HG03520 (cell line): ENCODE results near the gene TMEM80.
"Not testable (repeated sequence)": the region's sequence is repeated elsewhere in the genome, so short reads cannot be mapped to it uniquely, and the experiment has no call there.

ENCODE experiments used
- ATAC-seq: cut with Tn5 transposase; IDR thresholded peaks from one replicate; pipeline ENCODE4 v1.9.1; 2021; ENCODE audit warnings: mild to moderate bottlenecking, moderate library complexity; ENCODE audit not compliant: unreplicated experiment

Gene TMEM80

GRCh38 chr11:679271-680207, 16.1 kb upstream of the TMEM80 start:
- ATAC-seq: no peak

- ATAC-seq: no peak
Measured at GRCh38 chr11:680476-680875, 15.1 kb upstream of the TMEM80 start.

- ATAC-seq: no peak
Measured at GRCh38 chr11:680970-681369, 14.6 kb upstream of the TMEM80 start.

- ATAC-seq: no peak
Measured at GRCh38 chr11:686451-687243, 9.0 kb upstream of the TMEM80 start.

- no peak for ATAC-seq
Measured at GRCh38 chr11:687751-688150, 7.9 kb upstream of the TMEM80 start.

GRCh38 chr11:688681-689080, 6.9 kb upstream of the TMEM80 start:
- ATAC-seq: no peak

- no peak for ATAC-seq
Measured at GRCh38 chr11:689625-690024, 6.0 kb upstream of the TMEM80 start.

- not testable (repeated sequence) for ATAC-seq
Measured at GRCh38 chr11:690244-690643, 5.4 kb upstream of the TMEM80 start.

- ATAC-seq: no peak
Measured at GRCh38 chr11:690738-691633, 4.6 kb upstream of the TMEM80 start.

GRCh38 chr11:691710-692590, 3.7 kb upstream of the TMEM80 start:
- ATAC-seq: no peak

- ATAC-seq: no peak
Measured at GRCh38 chr11:692824-693414, 2.7 kb upstream of the TMEM80 start.

GRCh38 chr11:693415-693831, 2.2 kb upstream of the TMEM80 start:
- no peak for ATAC-seq

GRCh38 chr11:693887-694562, 1.6 kb upstream of the TMEM80 start:
- no peak for ATAC-seq

- peak; percentile 76 for ATAC-seq
Measured at GRCh38 chr11:694563-695287, 891 bp upstream of the TMEM80 start, which contains the start of gene DEAF1. TSS of gene DEAF1 (minus strand) at chr11:695222. CDS start at chr11:695047, 175 bp downstream.

- ATAC-seq: no peak
Measured at GRCh38 chr11:695288-695537, 403 bp upstream of the TMEM80 start.

- ATAC-seq: no peak
Measured at GRCh38 chr11:696955-697491, 1.4 kb downstream of the TMEM80 start.

- no peak for ATAC-seq
Measured at GRCh38 chr11:697811-698311, 2.2 kb downstream of the TMEM80 start.

- no peak for ATAC-seq
Measured at GRCh38 chr11:698493-699115, 3.0 kb downstream of the TMEM80 start.
